Astrocyte (in vitro differentiated cells and primary cell): ENCODE measurements around the gene RPS27L.

Experiments
- EZH2 ChIP-seq: IDR thresholded peaks from 2 replicates; pipeline ENCODE4 v1.6.1; 2012; ENCODE audit warnings: mild to moderate bottlenecking, low read length, inconsistent platforms; ENCODE audit not compliant: insufficient read depth
- TF ChIP-seq, protein P1 (sequence below): IDR thresholded peaks from 2 replicates; pipeline ENCODE4 v1.5.1; 2011; ENCODE audit warnings: low read depth, mild to moderate bottlenecking, inconsistent platforms, low read length, moderate library complexity; ENCODE audit not compliant: insufficient read depth

DNA sequence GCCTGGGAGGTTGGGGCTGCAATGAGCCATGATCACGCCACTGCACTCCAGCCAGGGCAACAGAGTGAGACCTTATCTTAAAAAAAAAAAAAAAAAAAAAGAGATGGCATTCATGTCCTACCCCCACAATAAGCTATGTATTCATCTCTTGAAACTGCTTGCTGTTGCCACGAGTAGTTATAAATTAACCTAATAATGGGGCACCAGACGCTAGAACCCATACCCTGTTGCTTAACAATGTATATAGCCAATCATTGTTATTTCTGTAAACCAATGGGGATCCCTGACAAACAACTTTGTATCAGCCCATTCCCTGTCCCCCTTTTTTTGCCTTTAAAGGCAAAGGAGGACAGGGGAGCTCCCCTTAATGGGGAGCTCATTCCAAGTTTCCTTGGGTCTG lies 38.4 kb downstream of the RPS27L start:
- TF ChIP-seq, protein P1, sequence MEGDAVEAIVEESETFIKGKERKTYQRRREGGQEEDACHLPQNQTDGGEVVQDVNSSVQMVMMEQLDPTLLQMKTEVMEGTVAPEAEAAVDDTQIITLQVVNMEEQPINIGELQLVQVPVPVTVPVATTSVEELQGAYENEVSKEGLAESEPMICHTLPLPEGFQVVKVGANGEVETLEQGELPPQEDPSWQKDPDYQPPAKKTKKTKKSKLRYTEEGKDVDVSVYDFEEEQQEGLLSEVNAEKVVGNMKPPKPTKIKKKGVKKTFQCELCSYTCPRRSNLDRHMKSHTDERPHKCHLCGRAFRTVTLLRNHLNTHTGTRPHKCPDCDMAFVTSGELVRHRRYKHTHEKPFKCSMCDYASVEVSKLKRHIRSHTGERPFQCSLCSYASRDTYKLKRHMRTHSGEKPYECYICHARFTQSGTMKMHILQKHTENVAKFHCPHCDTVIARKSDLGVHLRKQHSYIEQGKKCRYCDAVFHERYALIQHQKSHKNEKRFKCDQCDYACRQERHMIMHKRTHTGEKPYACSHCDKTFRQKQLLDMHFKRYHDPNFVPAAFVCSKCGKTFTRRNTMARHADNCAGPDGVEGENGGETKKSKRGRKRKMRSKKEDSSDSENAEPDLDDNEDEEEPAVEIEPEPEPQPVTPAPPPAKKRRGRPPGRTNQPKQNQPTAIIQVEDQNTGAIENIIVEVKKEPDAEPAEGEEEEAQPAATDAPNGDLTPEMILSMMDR = no peak
- no peak for TF ChIP-seq EZH2
